Hepatocyte (in vitro differentiated cells): ENCODE data around the gene VPS11.

ENCODE experiments used
- CTCF ChIP-seq: fragments of 200-600 bp; sonication (generic); IDR thresholded peaks from 2 replicates; pipeline ENCODE4 v1.5.1; 2016; ENCODE audit warnings: antibody characterized with exemption, mild to moderate bottlenecking; ENCODE audit not compliant: poor library complexity
- EZH2 ChIP-seq: fragments of 200-600 bp; sonication (generic); IDR thresholded peaks from 2 replicates; pipeline ENCODE4 v1.6.1; 2016; ENCODE audit warnings: antibody characterized with exemption, mild to moderate bottlenecking, borderline replicate concordance
- EZH2phosphoT487 ChIP-seq: fragments of 200-600 bp; sonication (generic); IDR thresholded peaks from one replicate; pipeline ENCODE4 v1.6.1; 2018; ENCODE audit warnings: antibody characterized with exemption, mild to moderate bottlenecking, low read depth, moderate library complexity; ENCODE audit not compliant: unreplicated experiment, severe bottlenecking

- TF ChIP-seq CTCF (no peak), EZH2 (no peak), EZH2phosphoT487 (no peak)
Measured at GRCh38 chr11:119051440-119052162, 16.0 kb upstream of the VPS11 start.
